Measurements from ENCODE around the gene ZNF174. TPM values are rescaled to one million over a fixed set of nuclear protein-coding genes. Genes with fewer than 3 reads are reported as not detected.

The ZNF174 gene
- total RNA-seq, 1 experiment from 2014 or later: 9.5 TPM

GRCh38 chr16:3375680-3376079, 25.3 kb upstream of the ZNF174 start:
- H3K4me3 ChIP-seq (ENCODE audit: low read length): no peak overlapping the region
- no peaks in the 10 kb centered on the region for H3F3A ChIP-seq (ENCODE audit: low read length, unreplicated experiment)
- no peaks in the 10 kb centered on the region for H4K20me1 ChIP-seq (ENCODE audit: low read length)
- ATAC-seq: no peak
- H3K4me1 ChIP-seq (ENCODE audit: insufficient read depth, low read length): no peaks in the 10 kb centered on the region
- no peaks in the 10 kb centered on the region for H3K79me2 ChIP-seq (ENCODE audit: low read length)
- TF ChIP-seq EZH2 (IDR thresholded peaks at IDR 0.05; ENCODE audit: low read length, unreplicated experiment) (no peak), EZH2phosphoT487 (IDR thresholded peaks at IDR 0.05; ENCODE audit: borderline replicate concordance, low read length) (no peak)
- TF ChIP-seq, protein P1, sequence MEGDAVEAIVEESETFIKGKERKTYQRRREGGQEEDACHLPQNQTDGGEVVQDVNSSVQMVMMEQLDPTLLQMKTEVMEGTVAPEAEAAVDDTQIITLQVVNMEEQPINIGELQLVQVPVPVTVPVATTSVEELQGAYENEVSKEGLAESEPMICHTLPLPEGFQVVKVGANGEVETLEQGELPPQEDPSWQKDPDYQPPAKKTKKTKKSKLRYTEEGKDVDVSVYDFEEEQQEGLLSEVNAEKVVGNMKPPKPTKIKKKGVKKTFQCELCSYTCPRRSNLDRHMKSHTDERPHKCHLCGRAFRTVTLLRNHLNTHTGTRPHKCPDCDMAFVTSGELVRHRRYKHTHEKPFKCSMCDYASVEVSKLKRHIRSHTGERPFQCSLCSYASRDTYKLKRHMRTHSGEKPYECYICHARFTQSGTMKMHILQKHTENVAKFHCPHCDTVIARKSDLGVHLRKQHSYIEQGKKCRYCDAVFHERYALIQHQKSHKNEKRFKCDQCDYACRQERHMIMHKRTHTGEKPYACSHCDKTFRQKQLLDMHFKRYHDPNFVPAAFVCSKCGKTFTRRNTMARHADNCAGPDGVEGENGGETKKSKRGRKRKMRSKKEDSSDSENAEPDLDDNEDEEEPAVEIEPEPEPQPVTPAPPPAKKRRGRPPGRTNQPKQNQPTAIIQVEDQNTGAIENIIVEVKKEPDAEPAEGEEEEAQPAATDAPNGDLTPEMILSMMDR (conservative IDR thresholded peaks at IDR 0.05; ENCODE audit: low read depth, low read length): no peak
- H3K27ac ChIP-seq (ENCODE audit: low read length): no peak overlapping the region
- DNase-seq: no peak
- no peaks in the 10 kb centered on the region for H3K9me3 ChIP-seq (ENCODE audit: low read length)
- H3K36me3 ChIP-seq (ENCODE audit: low read depth, low read length): peaks cover 10% of the 10 kb centered on the region; the same call in 1 of the 2 replicates
- BruUV-seq (replicated peaks): no TSS peak
- intact Hi-C loops (cut with micrococcal nuclease): no loop called here
- no peaks in the 10 kb centered on the region for H3K27me3 ChIP-seq (ENCODE audit: low read length)
- H3K4me2 ChIP-seq (ENCODE audit: low read length): no peak overlapping the region
- H3K9me2 ChIP-seq (replicated peaks; ENCODE audit: low read length): no peaks in the 10 kb centered on the region
- POLR2A ChIA-PET (ENCODE audit: unreplicated experiment): no interaction called here
- no peak overlapping the region for H3K9ac ChIP-seq (ENCODE audit: low read length)
- CTCF ChIA-PET: no interaction called here
- H2AFZ ChIP-seq (ENCODE audit: low read length): no peak overlapping the region

DNA sequence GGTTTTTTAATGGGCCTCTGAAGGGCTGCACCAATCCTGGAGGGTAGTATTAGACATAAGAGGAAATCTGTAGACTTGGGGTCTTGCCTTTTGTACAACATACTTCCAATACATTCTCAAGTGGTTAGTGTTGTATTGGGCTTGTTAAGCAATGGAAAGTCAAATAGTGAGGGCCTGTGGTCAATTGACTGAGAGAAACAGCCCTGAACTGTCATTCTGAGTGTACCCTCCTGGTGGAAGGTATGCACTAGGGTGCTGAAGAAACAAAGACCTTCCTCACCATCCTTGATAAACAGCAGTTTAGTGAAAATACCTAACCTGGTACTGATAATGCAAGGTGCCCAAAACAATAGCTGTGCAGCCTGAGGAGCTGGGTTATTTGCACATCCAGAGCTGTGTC, 23.1 kb upstream of the ZNF174 start:
- Histone ChIP-seq H3K9me2 (replicated peaks; ENCODE audit: low read length) (no peaks in the 10 kb centered on the region), H3K9me3 (ENCODE audit: low read length) (peaks cover 16% of the 10 kb centered on the region), H4K20me1 (ENCODE audit: low read length) (no peaks in the 10 kb centered on the region), H3K4me1 (ENCODE audit: insufficient read depth, low read length) (no peaks in the 10 kb centered on the region), H2AFZ (ENCODE audit: low read length) (no peak overlapping the region), H3F3A (ENCODE audit: low read length, unreplicated experiment) (no peaks in the 10 kb centered on the region), H3K4me2 (ENCODE audit: low read length) (no peak overlapping the region), H3K27me3 (ENCODE audit: low read length) (no peaks in the 10 kb centered on the region), H3K79me2 (ENCODE audit: low read length) (no peaks in the 10 kb centered on the region), H3K27ac (ENCODE audit: low read length) (no peak overlapping the region), H3K9ac (ENCODE audit: low read length) (no peak overlapping the region), H3K4me3 (ENCODE audit: low read length) (no peak overlapping the region), H3K36me3 (ENCODE audit: low read depth, low read length) (peaks cover 27% of the 10 kb centered on the region)
- intact Hi-C loops (cut with micrococcal nuclease): no loop called here
- CTCF ChIA-PET: no interaction called here
- POLR2A ChIA-PET (ENCODE audit: unreplicated experiment): no interaction called here
- ATAC-seq (no peak), DNase-seq (no peak)
- BruUV-seq (replicated peaks): no TSS peak
- TF ChIP-seq, protein P1 (conservative IDR thresholded peaks at IDR 0.05; ENCODE audit: low read depth, low read length): no peak
- no peak for TF ChIP-seq EZH2phosphoT487 (IDR thresholded peaks at IDR 0.05; ENCODE audit: borderline replicate concordance, low read length)
- no peak for TF ChIP-seq EZH2 (IDR thresholded peaks at IDR 0.05; ENCODE audit: low read length, unreplicated experiment)

DNA sequence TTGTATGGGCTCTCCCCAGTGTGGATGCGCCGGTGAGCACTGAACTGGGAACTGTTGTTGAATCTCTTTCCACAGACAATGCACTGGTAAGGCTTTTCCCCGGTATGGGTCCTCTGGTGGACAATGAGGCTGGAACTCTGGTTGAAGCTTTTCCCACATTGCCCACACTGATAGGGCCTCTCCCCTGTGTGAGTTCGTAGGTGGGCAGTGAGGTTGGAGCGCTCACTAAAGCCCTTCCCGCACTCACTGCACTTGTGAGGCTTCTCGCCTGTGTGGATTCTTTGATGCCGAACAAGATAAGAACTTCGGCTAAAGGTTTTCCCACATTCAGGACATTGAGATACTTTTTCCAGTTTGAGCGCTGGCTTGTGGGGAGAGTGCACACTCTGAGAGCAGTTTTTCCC, 18.0 kb upstream of the ZNF174 start:
- BruUV-seq (replicated peaks): no TSS peak
- Histone ChIP-seq H3K9me2 (replicated peaks; ENCODE audit: low read length) (no peaks in the 10 kb centered on the region), H3K9me3 (ENCODE audit: low read length) (peaks cover 31% of the 10 kb centered on the region), H3F3A (ENCODE audit: low read length, unreplicated experiment) (no peaks in the 10 kb centered on the region), H2AFZ (ENCODE audit: low read length) (no peak overlapping the region), H3K79me2 (ENCODE audit: low read length) (no peaks in the 10 kb centered on the region), H3K27me3 (ENCODE audit: low read length) (no peaks in the 10 kb centered on the region), H3K36me3 (ENCODE audit: low read depth, low read length) (peaks cover 57% of the 10 kb centered on the region), H3K9ac (ENCODE audit: low read length) (no peak overlapping the region), H3K4me1 (ENCODE audit: insufficient read depth, low read length) (no peaks in the 10 kb centered on the region), H3K27ac (ENCODE audit: low read length) (no peak overlapping the region), H3K4me2 (ENCODE audit: low read length) (no peak overlapping the region), H4K20me1 (ENCODE audit: low read length) (no peaks in the 10 kb centered on the region), H3K4me3 (ENCODE audit: low read length) (peak overlapping the region; percentile 1; the same call in 1 of the 2 replicates)
- TF ChIP-seq EZH2 (IDR thresholded peaks at IDR 0.05; ENCODE audit: low read length, unreplicated experiment) (no peak), EZH2phosphoT487 (IDR thresholded peaks at IDR 0.05; ENCODE audit: borderline replicate concordance, low read length) (no peak)
- TF ChIP-seq, protein P1 (conservative IDR thresholded peaks at IDR 0.05; ENCODE audit: low read depth, low read length): no peak
- intact Hi-C loops (cut with micrococcal nuclease): no loop called here
- ATAC-seq (no peak), DNase-seq (no peak)
- POLR2A ChIA-PET (ENCODE audit: unreplicated experiment): no interaction called here
- CTCF ChIA-PET: no interaction called here

Measured in PC-3 (cell line).